Smooth muscle cell (in vitro differentiated cells): ENCODE measurements around the gene PTPN5. TPM values are rescaled to one million over a fixed set of nuclear protein-coding genes. Genes with fewer than 3 reads are reported as not detected.

Source experiments
- DNase-seq: peaks from one replicate; lab custom pipeline; 2025; ENCODE audit not compliant: unreplicated experiment; lab: John Stamatoyannopoulos, UW
- H2AFZ ChIP-seq: fragments of 200-600 bp; sonication (generic); 2 replicates; pipeline ENCODE4 v1.6.0; 2016; ENCODE audit warnings: antibody characterized with exemption, low read depth, mild to moderate bottlenecking
- H3F3A ChIP-seq: fragments of 200-600 bp; sonication (generic); 2 replicates; pipeline ENCODE4 v1.6.0; 2017; ENCODE audit warnings: antibody characterized with exemption, low read depth
- H3K27ac ChIP-seq: fragments of 200-600 bp; sonication (generic); 2 replicates; pipeline ENCODE4 v1.5.1; 2016; ENCODE audit warnings: low read depth, mild to moderate bottlenecking
- H3K27me3 ChIP-seq: fragments of 200-600 bp; sonication (generic); 2 replicates; pipeline ENCODE4 v1.6.1; 2016; ENCODE audit warnings: low read depth, mild to moderate bottlenecking
- H3K36me3 ChIP-seq: fragments of 200-600 bp; sonication (generic); 2 replicates; pipeline ENCODE4 v1.5.1; 2016; ENCODE audit warnings: low read depth
- H3K4me1 ChIP-seq: fragments of 200-600 bp; sonication (generic); 2 replicates; pipeline ENCODE4 v1.5.1; 2016; ENCODE audit warnings: low read depth
- H3K4me2 ChIP-seq: fragments of 200-600 bp; sonication (generic); 2 replicates; pipeline ENCODE4 v1.6.0; 2016; ENCODE audit warnings: mild to moderate bottlenecking
- H3K4me3 ChIP-seq: fragments of 200-600 bp; sonication (generic); 2 replicates; pipeline ENCODE4 v1.5.1; 2016; ENCODE audit warnings: mild to moderate bottlenecking
- H3K79me2 ChIP-seq: fragments of 200-600 bp; sonication (generic); 2 replicates; pipeline ENCODE4 v1.6.0; 2016; ENCODE audit warnings: low read depth, mild to moderate bottlenecking
- H3K9ac ChIP-seq: fragments of 200-600 bp; sonication (generic); 2 replicates; pipeline ENCODE4 v1.6.0; 2016; ENCODE audit warnings: low read depth
- H3K9me3 ChIP-seq: fragments of 200-600 bp; sonication (generic); replicated peaks from 2 replicates; pipeline ENCODE4 v1.5.1; 2016; ENCODE audit warnings: low read depth
- H4K20me1 ChIP-seq: fragments of 200-600 bp; sonication (generic); 2 replicates; pipeline ENCODE4 v1.6.0; 2016; ENCODE audit warnings: low read depth
- WGBS: methylation state at CpG from one replicate; pipeline ENCODE4 v1.1.7; 2016; ENCODE audit warnings: low lambda C conversion rate; 5-methylcytosine and 5-hydroxymethylcytosine counted together
- polyA plus RNA-seq: library from polyadenylated mRNA; unstranded; fragments of >200 nt; fragmentation: Nextera tagmentation; extraction: Ambion mirVana; gene quantifications from 2 replicates; pipeline ENCODE4 v1.2.1, GENCODE V29; 2016
- total RNA-seq: library from RNA; depleted of rRNA; stranded (reverse); fragments of >200 nt; gene quantifications from 2 replicates; pipeline ENCODE4 v1.2.3, GENCODE V29; 2014
- TF ChIP-seq, protein P1 (sequence below): fragments of 200-600 bp; sonication (generic); IDR thresholded peaks from 2 replicates; pipeline ENCODE4 v1.5.1; 2017; ENCODE audit warnings: borderline replicate concordance, mild to moderate bottlenecking, antibody characterized with exemption; ENCODE audit not compliant: insufficient read depth, poor library complexity, severe bottlenecking

The PTPN5 gene
- total and polyA plus RNA-seq, 2 experiments from 2014 or later, result not detected

DNA sequence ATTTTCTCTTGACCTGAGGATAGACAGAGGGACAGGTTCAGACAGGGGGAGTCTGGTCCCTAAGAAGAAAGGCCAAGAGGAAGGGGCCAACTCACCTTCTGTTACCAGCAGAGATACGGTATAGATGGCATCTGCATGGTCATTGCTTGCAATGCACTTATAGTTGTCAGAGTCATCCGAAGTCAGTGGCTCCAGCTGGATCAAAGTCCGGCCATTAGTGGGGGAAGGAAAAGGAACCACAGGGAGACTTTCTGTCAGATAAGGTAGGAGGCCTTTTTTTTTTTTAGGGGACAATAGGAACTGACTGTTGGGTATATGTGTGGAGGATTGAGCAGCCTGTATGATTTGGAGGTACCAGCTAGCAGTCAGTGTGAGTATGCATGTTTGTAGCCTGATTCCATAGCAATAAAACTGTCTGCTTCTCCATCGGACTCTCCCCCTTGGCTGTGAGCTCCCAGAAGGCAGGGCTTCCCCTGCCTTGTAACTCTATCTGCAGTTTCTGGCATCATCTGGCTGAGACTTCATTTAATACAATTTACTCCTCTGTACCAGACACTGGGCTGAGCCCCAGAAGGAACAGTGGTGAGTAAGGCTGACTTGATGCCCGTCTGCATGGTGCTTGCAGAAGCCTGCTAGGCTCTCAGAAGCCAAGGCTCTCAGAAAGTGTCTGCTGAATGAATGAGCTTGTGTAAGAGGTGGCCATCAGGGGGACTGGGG lies 71.3 kb downstream of the PTPN5 start:
- H3K9ac ChIP-seq, result no peak overlapping the region
- TF ChIP-seq, protein P1, sequence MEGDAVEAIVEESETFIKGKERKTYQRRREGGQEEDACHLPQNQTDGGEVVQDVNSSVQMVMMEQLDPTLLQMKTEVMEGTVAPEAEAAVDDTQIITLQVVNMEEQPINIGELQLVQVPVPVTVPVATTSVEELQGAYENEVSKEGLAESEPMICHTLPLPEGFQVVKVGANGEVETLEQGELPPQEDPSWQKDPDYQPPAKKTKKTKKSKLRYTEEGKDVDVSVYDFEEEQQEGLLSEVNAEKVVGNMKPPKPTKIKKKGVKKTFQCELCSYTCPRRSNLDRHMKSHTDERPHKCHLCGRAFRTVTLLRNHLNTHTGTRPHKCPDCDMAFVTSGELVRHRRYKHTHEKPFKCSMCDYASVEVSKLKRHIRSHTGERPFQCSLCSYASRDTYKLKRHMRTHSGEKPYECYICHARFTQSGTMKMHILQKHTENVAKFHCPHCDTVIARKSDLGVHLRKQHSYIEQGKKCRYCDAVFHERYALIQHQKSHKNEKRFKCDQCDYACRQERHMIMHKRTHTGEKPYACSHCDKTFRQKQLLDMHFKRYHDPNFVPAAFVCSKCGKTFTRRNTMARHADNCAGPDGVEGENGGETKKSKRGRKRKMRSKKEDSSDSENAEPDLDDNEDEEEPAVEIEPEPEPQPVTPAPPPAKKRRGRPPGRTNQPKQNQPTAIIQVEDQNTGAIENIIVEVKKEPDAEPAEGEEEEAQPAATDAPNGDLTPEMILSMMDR, result no peak
- H3K36me3 ChIP-seq, result no peaks in the 10 kb centered on the region
- peaks cover 9% of the 10 kb centered on the region for H3K27me3 ChIP-seq
- peak overlapping the region; percentile 89 for H2AFZ ChIP-seq
- H3K27ac ChIP-seq, result no peak overlapping the region
- DNase-seq, result peak; percentile 40
- H3K9me3 ChIP-seq, result no peaks in the 10 kb centered on the region
- H3K4me3 ChIP-seq, result peak overlapping the region; percentile 64
- H3K4me1 ChIP-seq, result peaks cover 3% of the 10 kb centered on the region
- WGBS, result 64% methylated on average over 5 of the region's 5 CpGs
- no peaks in the 10 kb centered on the region for H3K79me2 ChIP-seq
- H4K20me1 ChIP-seq, result no peaks in the 10 kb centered on the region
- H3K4me2 ChIP-seq, result peak overlapping the region; percentile 89
- peaks cover 7% of the 10 kb centered on the region for H3F3A ChIP-seq

DNA sequence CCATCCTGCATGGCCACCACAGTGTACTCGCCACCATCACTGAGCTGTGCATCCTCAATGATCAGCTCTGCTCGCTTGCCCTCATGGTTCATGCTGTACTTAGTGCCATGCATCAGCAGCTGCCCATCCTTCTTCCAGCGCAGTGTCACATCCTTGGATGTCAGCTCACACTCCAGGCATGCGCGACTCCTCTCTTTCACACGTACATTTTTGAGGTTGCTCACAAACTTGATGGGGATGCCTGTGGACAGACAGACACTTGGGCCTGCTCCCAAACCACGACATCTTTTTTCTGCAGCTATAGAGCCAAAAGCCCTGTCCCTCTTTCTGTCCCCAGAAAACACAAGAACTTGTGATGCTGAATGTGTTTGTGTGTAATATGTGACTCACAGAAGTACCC lies 76.1 kb downstream of the PTPN5 start:
- Histone ChIP-seq H3K9ac (no peak overlapping the region), H3K27me3 (peaks cover 21% of the 10 kb centered on the region), H3K4me3 (no peak overlapping the region), H3F3A (peaks cover 4% of the 10 kb centered on the region), H3K79me2 (no peaks in the 10 kb centered on the region), H3K27ac (no peak overlapping the region), H3K9me3 (no peaks in the 10 kb centered on the region), H2AFZ (no peak overlapping the region), H4K20me1 (no peaks in the 10 kb centered on the region), H3K4me2 (no peak overlapping the region), H3K4me1 (no peaks in the 10 kb centered on the region), H3K36me3 (no peaks in the 10 kb centered on the region)
- 69% methylated on average over 7 of the region's 7 CpGs for WGBS
- TF ChIP-seq, protein P1, result no peak
- DNase-seq, result no peak

DNA sequence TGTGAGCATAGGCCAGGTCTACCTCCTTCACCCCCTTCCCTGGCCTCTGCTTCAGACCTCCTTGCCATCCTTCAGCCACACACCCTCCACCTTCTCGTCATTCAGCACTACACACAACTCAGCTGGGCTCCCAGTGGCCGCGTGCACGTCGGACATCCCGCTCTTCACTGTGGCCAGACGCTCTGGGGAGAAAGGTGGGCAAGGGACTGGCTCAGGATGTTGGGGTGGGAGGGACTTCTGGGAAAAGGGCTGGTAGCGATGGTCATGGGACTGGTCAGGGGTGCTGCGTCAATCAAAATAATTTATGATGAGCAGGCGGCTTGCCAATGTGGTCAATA lies 77.2 kb downstream of the PTPN5 start:
- TF ChIP-seq, protein P1, result no peak
- Histone ChIP-seq H4K20me1 (no peaks in the 10 kb centered on the region), H3K27me3 (peaks cover 22% of the 10 kb centered on the region), H3F3A (no peaks in the 10 kb centered on the region), H3K79me2 (no peaks in the 10 kb centered on the region), H3K4me3 (no peak overlapping the region), H3K36me3 (no peaks in the 10 kb centered on the region), H3K4me2 (no peak overlapping the region), H3K9me3 (no peaks in the 10 kb centered on the region), H2AFZ (no peak overlapping the region), H3K4me1 (no peaks in the 10 kb centered on the region), H3K27ac (no peak overlapping the region), H3K9ac (no peak overlapping the region)
- WGBS, result 82% methylated on average over 10 of the region's 10 CpGs
- DNase-seq, result no peak
